Activated naive CD4-positive, alpha-beta T cell treated with anti-CD3 and anti-CD28 coated beads, Interleukin-2, amount 50 U/mL, for 24 hours (primary cell): Measurements from ENCODE around the gene C15orf61.

Experiments
- H3K27ac Mint-ChIP-seq: one replicate; pipeline ENCODE4 v1.8.0; 2021; ENCODE audit warnings: mild to moderate bottlenecking, mixed read lengths
- H3K27me3 Mint-ChIP-seq: one replicate; pipeline ENCODE4 v1.8.0; 2021; ENCODE audit warnings: mixed read lengths
- H3K36me3 Mint-ChIP-seq: one replicate; pipeline ENCODE4 v1.8.0; 2021; ENCODE audit warnings: mixed read lengths
- H3K4me1 Mint-ChIP-seq: one replicate; pipeline ENCODE4 v1.8.0; 2021; ENCODE audit warnings: mixed read lengths
- H3K4me3 Mint-ChIP-seq: one replicate; pipeline ENCODE4 v1.8.0; 2021; ENCODE audit warnings: mild to moderate bottlenecking, mixed read lengths
- H3K9me3 Mint-ChIP-seq: one replicate; pipeline ENCODE4 v1.8.0; 2021; ENCODE audit warnings: mixed read lengths

C15orf61 gene

DNA sequence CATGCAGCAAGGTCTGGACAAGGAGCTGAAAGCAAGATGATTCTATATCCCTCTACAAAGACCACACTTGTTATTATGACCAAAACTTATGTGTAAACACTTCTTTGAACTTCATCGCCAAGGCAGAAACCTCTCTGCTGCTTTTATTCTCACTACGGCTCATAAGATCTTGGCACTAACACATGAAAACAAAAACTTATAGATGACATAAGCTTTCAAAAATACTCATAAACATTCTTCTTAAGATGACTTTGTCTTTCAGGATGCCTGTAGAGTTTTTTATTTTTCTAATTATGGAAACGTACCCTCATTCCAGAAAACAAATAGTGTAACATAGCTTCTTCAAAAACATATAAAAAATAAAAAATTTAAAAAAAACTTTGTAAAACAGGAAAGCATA is 12.5 kb upstream of the C15orf61 start:
- no peaks in the 10 kb centered on the region for H3K4me1 Mint-ChIP-seq
- H3K9me3 Mint-ChIP-seq: no peaks in the 10 kb centered on the region
- peaks cover 11% of the 10 kb centered on the region for H3K36me3 Mint-ChIP-seq
- H3K27me3 Mint-ChIP-seq: no peaks in the 10 kb centered on the region
- H3K4me3 Mint-ChIP-seq: no peak overlapping the region
- no peak overlapping the region for H3K27ac Mint-ChIP-seq

- no peak overlapping the region for H3K27ac Mint-ChIP-seq
- no peaks in the 10 kb centered on the region for H3K9me3 Mint-ChIP-seq
- peaks cover 11% of the 10 kb centered on the region for H3K36me3 Mint-ChIP-seq
- H3K4me3 Mint-ChIP-seq: no peak overlapping the region
- no peaks in the 10 kb centered on the region for H3K27me3 Mint-ChIP-seq
- no peaks in the 10 kb centered on the region for H3K4me1 Mint-ChIP-seq
These were observed 11.0 kb upstream of the C15orf61 start for GRCh38 chr15:67509918-67510317.

GRCh38 chr15:67510597-67511190 is 10.2 kb upstream of the C15orf61 start:
- Mint-ChIP-seq H3K9me3 (no peaks in the 10 kb centered on the region), H3K27ac (no peak overlapping the region), H3K36me3 (peaks cover 13% of the 10 kb centered on the region), H3K4me3 (no peak overlapping the region), H3K4me1 (no peaks in the 10 kb centered on the region), H3K27me3 (no peaks in the 10 kb centered on the region)

DNA sequence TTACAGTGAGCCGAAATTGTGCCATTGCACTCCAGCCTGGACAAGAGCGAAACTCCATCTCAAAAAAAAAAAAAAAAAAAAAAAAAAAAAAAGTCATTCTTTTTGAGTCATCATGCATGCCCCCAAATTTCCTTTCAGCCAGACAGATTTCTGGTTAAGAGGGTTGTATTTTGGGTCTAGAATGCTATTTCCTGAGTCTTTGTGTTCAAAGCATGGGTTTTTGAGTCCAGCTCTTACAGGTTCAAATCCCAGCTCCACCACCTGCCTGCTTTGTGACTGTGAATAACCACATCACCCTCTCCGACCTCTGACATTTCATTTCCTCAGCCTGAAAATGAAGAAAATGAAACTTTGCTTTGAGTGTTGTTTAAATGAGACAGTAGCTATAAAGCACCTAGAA is 9.3 kb upstream of the C15orf61 start:
- no peak overlapping the region for H3K27ac Mint-ChIP-seq
- H3K27me3 Mint-ChIP-seq: no peaks in the 10 kb centered on the region
- peaks cover 13% of the 10 kb centered on the region for H3K36me3 Mint-ChIP-seq
- H3K9me3 Mint-ChIP-seq: no peaks in the 10 kb centered on the region
- H3K4me3 Mint-ChIP-seq: no peak overlapping the region
- no peaks in the 10 kb centered on the region for H3K4me1 Mint-ChIP-seq

GRCh38 chr15:67512140-67512539 is 8.8 kb upstream of the C15orf61 start:
- no peaks in the 10 kb centered on the region for H3K4me1 Mint-ChIP-seq
- H3K27ac Mint-ChIP-seq: no peak overlapping the region
- no peaks in the 10 kb centered on the region for H3K27me3 Mint-ChIP-seq
- peaks cover 13% of the 10 kb centered on the region for H3K36me3 Mint-ChIP-seq
- no peaks in the 10 kb centered on the region for H3K9me3 Mint-ChIP-seq
- no peak overlapping the region for H3K4me3 Mint-ChIP-seq

DNA sequence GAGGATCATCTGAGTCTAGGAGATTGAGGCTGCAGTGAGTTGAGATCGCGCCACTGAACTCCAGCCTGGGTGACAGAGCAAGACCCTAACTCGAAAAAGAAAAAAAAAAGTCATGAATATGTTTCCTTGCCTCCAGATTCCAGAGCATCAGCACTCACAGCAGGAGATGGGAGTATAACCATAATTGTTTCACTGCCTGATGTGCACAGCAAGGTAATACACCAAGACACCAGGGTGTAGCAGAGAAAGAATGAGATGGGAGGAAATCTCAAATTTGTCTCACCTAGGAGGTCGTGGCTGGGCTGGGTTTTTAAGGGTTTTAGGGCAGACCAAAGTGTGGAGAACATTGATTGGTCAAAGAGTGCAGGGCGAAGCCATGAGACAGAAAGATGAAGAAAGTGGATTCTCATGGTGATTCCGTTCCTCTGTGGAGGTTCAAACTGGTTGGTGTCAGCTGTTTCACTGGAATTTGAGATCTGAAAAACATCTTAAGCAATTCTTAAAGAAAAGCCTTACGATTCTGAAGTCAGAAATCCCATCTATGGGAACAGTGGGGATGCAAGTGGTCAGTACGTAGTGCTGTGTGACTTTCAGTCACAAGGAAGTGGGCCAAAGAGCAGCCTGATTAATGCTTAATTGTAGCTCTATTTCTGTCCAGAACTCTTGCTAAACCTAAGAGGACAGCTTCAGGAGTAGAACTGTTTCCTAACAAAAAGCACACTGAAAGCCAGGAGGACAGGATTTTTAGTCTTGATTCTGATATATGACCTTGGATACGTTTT is 7.8 kb upstream of the C15orf61 start:
- Mint-ChIP-seq H3K4me3 (no peak overlapping the region), H3K4me1 (no peaks in the 10 kb centered on the region), H3K27me3 (no peaks in the 10 kb centered on the region), H3K27ac (no peak overlapping the region), H3K36me3 (peaks cover 13% of the 10 kb centered on the region), H3K9me3 (no peaks in the 10 kb centered on the region)

- H3K27me3 Mint-ChIP-seq: no peaks in the 10 kb centered on the region
- H3K4me1 Mint-ChIP-seq: no peaks in the 10 kb centered on the region
- peaks cover 11% of the 10 kb centered on the region for H3K36me3 Mint-ChIP-seq
- H3K9me3 Mint-ChIP-seq: no peaks in the 10 kb centered on the region
- no peak overlapping the region for H3K27ac Mint-ChIP-seq
- no peak overlapping the region for H3K4me3 Mint-ChIP-seq
These were observed 5.8 kb upstream of the C15orf61 start for GRCh38 chr15:67515090-67515489.

- H3K9me3 Mint-ChIP-seq: no peaks in the 10 kb centered on the region
- H3K36me3 Mint-ChIP-seq: peaks cover 11% of the 10 kb centered on the region
- no peak overlapping the region for H3K4me3 Mint-ChIP-seq
- H3K27ac Mint-ChIP-seq: no peak overlapping the region
- no peaks in the 10 kb centered on the region for H3K27me3 Mint-ChIP-seq
- H3K4me1 Mint-ChIP-seq: no peaks in the 10 kb centered on the region
These were observed 5.4 kb upstream of the C15orf61 start for GRCh38 chr15:67515557-67515956.

DNA sequence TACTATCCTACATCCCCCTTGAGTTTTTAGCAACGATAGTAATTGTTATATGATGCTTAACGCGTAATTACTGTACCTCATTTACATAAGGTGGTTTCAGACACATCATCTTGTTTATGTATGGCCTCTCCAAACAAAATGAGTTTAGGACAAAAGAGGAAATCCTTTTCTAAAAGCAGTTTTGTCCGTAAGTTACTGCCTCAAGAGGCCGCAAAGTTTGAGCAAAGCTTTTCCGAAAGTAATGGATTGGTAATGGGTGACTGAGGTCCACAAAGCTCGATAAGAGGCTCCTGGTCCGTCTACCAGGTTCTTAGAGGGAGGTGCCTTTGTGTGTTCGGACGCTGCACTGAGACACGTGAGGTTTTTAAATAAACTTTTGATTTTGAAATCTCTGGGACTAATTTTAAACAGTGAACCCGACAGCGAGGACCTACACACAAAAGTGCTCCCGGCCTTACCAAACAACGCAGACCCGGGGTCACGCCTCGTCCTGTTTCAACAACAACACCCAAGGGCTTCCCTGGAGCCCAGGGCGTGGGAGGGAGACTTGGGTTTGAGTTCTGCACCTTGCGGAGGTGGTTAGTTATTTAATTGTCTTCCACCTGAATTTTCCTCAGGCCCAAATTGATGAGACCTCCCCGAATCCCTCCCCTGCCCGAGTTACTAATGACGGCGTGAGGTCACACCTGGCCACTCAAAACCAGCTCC is 456 bp upstream of the C15orf61 start:
- no peaks in the 10 kb centered on the region for H3K27me3 Mint-ChIP-seq
- no peaks in the 10 kb centered on the region for H3K36me3 Mint-ChIP-seq
- H3K9me3 Mint-ChIP-seq: no peaks in the 10 kb centered on the region
- peaks cover 26% of the 10 kb centered on the region for H3K4me1 Mint-ChIP-seq
- H3K27ac Mint-ChIP-seq: peak overlapping the region; percentile 90
- peak overlapping the region; percentile 88 for H3K4me3 Mint-ChIP-seq

DNA sequence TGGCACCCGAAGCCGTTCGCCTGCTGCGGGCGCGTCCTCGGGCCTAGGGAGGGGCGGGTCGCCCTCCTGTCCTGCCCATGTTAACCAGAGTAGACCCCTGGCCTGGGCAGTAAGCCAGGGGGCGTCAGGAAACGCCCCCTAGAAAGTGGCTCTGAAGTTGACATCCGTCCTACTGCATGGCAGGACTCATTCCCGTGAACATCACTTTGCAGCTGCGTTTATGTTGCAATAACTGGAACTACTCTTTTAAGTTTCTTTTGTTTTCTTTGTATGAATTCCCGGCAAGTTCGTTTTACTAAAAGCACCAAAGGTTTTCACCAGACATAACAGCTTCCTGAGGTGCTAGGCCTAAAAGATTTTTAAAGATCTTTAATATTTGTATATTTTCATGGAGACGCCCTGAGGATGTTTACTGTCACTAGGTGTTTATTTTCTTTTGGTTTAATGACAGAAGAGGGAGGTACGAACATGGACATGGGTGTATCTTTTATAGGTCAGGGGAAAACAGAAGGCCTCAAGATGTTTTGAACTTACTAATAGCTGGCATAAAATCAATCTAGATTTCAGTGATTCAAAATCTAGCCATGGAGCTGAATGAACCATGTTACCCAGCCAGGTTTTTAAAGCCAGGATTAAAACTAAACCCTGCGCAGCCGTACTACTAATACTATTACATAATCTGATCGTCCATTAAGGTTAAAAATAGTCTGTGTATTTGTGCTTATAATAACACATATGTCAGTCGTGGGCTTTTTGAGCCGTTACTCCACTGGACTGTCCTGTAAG is 1.0 kb downstream of the C15orf61 start:
- Mint-ChIP-seq H3K9me3 (no peaks in the 10 kb centered on the region), H3K36me3 (no peaks in the 10 kb centered on the region), H3K27me3 (no peaks in the 10 kb centered on the region), H3K4me3 (peak overlapping the region; percentile 95), H3K4me1 (peaks cover 29% of the 10 kb centered on the region), H3K27ac (peak overlapping the region; percentile 96)

- H3K27ac Mint-ChIP-seq: no peak overlapping the region
- H3K27me3 Mint-ChIP-seq: no peaks in the 10 kb centered on the region
- H3K4me3 Mint-ChIP-seq: peak overlapping the region; percentile 95
- H3K36me3 Mint-ChIP-seq: peaks cover 2% of the 10 kb centered on the region
- no peaks in the 10 kb centered on the region for H3K9me3 Mint-ChIP-seq
- peaks cover 29% of the 10 kb centered on the region for H3K4me1 Mint-ChIP-seq
These were observed 2.4 kb downstream of the C15orf61 start for GRCh38 chr15:67523330-67523729.

DNA sequence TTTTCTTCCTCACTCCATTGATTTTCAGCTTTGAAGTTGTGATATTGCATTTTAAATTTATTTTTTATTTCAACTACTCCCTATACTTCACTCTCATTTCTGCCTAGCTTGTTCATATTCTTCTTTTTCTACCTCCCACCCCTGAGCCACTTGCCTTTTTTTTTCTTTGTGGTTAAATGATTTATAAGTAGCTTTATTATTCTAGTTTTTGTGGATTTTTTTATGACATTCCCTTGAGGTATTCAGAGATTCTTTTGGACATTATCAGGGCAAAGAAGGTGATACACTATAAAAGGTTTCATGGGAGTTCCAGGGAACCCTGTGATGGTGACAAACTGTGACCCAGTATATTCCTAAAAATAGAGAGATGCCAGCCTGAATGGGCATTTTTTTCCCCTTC is 3.3 kb downstream of the C15orf61 start:
- H3K27ac Mint-ChIP-seq: peak overlapping the region; percentile 81

GRCh38 chr15:67528513-67528912 is 7.6 kb downstream of the C15orf61 start:
- peaks cover 3% of the 10 kb centered on the region for H3K36me3 Mint-ChIP-seq
- no peaks in the 10 kb centered on the region for H3K27me3 Mint-ChIP-seq
- H3K4me1 Mint-ChIP-seq: peaks cover 23% of the 10 kb centered on the region
- H3K9me3 Mint-ChIP-seq: no peaks in the 10 kb centered on the region
- H3K4me3 Mint-ChIP-seq: no peak overlapping the region
- H3K27ac Mint-ChIP-seq: no peak overlapping the region

More for the DNA sequence above, 3.3 kb downstream of the C15orf61 start:
- Mint-ChIP-seq H3K36me3 (peaks cover 3% of the 10 kb centered on the region), H3K4me3 (peak overlapping the region; percentile 8), H3K27me3 (no peaks in the 10 kb centered on the region), H3K9me3 (no peaks in the 10 kb centered on the region), H3K4me1 (peaks cover 29% of the 10 kb centered on the region)

DNA sequence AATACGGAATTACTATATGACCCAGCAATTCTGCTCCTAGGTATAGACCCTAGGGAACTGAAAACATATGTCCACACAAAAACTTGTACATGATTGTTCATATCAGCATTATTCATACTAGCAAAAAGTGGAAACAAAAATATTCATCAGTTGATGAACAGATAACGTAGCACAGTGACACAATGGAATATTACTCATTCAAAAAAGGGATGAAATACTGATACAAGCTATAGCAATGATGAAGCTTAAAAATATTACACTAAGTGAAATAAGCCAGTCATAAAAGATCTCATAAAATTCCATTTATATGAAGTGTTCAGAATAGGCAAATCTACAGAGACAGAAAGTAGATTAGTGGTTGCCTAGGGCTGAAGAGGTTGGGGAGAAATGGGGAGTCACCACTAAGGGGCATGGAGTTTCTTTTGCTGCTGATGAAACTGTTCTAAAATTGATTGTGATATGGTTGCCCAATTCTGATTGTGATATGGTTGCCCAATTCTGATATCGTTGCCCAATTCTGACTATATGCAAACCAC is 10.5 kb downstream of the C15orf61 start:
- Mint-ChIP-seq H3K27ac (peak overlapping the region; percentile 30), H3K9me3 (no peaks in the 10 kb centered on the region), H3K4me3 (no peak overlapping the region), H3K27me3 (no peaks in the 10 kb centered on the region), H3K4me1 (peaks cover 12% of the 10 kb centered on the region), H3K36me3 (peaks cover 3% of the 10 kb centered on the region)

DNA sequence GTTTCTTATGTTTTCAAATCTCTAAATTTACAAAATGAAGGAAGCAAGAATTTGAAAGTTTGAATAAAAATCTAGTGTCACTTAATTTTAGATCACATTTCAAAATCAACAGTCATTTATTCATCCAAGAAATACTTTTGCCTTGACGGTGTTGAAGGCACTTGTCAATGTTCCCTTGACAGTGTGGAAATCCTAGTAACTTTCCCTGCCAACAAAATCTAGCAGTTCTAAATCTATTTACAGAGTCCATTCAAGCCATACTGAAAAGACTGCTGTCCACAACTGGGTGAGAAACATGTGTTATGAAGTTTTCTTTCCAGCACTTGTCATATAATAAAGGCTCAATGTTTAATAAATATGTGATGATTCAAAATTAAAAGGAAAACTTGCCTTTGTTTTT is 12.9 kb downstream of the C15orf61 start:
- H3K4me3 Mint-ChIP-seq: no peak overlapping the region
- H3K9me3 Mint-ChIP-seq: no peaks in the 10 kb centered on the region
- H3K27ac Mint-ChIP-seq: no peak overlapping the region
- no peaks in the 10 kb centered on the region for H3K36me3 Mint-ChIP-seq
- H3K4me1 Mint-ChIP-seq: peaks cover 14% of the 10 kb centered on the region
- H3K27me3 Mint-ChIP-seq: no peaks in the 10 kb centered on the region
